WI38 (cell line): Measurements from ENCODE around the gene ZBTB7C.

ENCODE experiments used
- H3K4me3 ChIP-seq: 2 replicates; pipeline ENCODE4 v1.5.1; 2011; ENCODE audit warnings: low read depth, mild to moderate bottlenecking, control low read depth, low read length
- TF ChIP-seq, protein P1 (sequence below): IDR thresholded peaks from 2 replicates; pipeline ENCODE4 v1.5.1; 2012; ENCODE audit warnings: low read depth, mild to moderate bottlenecking, control low read depth, low read length

Gene ZBTB7C

DNA sequence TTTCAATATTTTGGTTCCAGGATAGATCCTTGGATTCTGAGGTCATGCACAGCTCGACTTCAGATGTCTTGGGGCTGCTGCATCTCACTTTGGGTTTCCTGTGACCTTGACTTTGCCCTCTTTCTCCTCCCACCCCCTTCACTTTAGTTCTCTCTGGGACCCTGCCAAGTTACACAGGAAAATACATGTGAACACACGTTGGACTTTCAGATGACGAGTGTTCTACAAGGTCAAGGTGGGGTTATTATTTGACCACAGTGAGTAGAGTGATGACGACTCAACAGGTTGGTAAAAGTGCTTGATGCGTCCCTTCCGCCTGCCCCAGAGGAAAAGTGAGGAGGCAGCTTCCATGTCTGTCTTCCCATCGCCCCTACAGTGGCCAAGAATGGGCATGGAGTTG, 356.3 kb downstream of the ZBTB7C start:
- H3K4me3 ChIP-seq = no peak overlapping the region
- TF ChIP-seq, protein P1, sequence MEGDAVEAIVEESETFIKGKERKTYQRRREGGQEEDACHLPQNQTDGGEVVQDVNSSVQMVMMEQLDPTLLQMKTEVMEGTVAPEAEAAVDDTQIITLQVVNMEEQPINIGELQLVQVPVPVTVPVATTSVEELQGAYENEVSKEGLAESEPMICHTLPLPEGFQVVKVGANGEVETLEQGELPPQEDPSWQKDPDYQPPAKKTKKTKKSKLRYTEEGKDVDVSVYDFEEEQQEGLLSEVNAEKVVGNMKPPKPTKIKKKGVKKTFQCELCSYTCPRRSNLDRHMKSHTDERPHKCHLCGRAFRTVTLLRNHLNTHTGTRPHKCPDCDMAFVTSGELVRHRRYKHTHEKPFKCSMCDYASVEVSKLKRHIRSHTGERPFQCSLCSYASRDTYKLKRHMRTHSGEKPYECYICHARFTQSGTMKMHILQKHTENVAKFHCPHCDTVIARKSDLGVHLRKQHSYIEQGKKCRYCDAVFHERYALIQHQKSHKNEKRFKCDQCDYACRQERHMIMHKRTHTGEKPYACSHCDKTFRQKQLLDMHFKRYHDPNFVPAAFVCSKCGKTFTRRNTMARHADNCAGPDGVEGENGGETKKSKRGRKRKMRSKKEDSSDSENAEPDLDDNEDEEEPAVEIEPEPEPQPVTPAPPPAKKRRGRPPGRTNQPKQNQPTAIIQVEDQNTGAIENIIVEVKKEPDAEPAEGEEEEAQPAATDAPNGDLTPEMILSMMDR = no peak

DNA sequence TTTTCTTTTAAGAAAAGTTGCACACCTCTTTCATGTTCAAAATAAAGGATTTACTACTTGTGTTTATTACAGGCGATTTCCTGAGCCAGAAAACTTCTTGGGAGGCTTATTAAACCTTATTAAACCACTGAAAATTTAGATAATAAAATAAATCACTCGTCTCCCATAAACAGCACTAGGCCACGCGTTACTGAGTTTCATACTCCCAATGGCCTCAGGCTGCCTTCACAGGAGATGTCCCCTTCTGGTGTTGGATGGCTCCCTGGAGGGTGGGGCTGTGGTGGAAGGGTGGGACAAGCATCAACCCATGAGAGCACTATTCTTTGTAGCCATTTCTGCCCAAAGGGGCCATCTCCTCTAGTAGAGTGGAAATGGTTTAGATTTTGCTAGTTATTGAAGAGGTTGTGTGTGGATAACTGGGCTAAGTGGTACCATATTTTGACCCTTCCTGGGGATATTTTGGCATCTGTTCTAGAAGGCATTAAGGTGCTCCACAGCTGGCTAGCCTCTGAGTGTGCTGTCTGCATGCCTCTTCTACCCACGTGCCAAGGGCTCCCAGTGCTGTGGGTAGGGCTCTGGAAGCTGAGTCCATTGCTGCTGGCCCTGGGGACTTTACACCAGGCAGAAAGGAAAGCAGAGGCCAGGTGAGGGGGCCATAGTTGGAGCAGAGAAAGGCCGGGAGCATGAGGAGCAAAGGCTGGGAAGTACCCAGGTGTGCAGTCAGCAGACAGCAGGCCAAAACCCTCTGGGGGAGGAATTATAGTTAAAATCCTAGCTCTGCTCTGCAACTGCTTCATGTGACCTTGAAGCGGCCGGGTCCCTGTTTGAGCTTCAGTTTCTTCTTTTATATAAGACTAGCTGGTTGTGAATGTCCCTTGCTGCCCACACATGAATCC, 357.0 kb downstream of the ZBTB7C start:
- TF ChIP-seq, protein P1 = no peak
- no peak overlapping the region for H3K4me3 ChIP-seq

DNA sequence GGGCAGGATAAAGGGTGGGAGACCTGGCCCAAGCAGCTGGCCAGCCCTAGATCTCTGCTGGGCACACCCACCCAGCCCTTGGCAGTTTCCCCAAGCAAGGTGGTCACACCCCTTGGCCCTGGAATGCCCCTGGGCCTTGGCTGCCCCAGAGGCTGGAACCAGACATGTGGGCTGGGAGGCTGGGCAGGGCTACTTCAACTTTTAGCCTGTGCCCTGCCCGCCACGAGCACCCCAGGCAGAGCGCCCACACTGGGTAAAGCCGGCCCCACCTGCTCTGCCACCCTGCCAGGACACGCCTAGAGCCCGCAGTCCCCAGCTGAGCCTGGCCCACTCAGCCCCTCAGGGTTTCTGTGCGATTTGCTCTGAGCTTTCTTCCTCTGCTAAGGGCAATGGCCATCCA, 359.0 kb downstream of the ZBTB7C start:
- TF ChIP-seq, protein P1 = no peak
- no peak overlapping the region for H3K4me3 ChIP-seq

DNA sequence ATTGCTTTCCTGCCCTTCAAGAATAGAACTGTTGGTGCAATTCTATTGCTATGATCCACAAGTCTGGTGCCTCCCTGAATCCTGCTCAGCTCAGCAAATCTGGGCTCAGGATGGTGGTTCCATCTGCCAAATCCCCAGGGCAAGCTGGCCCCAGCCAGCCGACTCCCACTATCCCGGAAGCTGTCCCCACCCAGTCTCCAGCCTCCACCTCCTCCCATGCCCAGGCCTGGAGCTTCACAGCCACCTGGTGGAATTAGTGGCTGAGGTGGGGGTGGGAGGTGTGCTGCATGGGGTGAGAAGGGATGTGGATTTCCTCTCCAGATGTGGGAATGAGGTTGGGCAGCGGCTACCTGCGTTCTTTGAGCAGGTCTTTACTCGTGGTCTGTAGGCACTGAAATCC, 359.4 kb downstream of the ZBTB7C start:
- TF ChIP-seq, protein P1 = no peak
- no peak overlapping the region for H3K4me3 ChIP-seq

DNA sequence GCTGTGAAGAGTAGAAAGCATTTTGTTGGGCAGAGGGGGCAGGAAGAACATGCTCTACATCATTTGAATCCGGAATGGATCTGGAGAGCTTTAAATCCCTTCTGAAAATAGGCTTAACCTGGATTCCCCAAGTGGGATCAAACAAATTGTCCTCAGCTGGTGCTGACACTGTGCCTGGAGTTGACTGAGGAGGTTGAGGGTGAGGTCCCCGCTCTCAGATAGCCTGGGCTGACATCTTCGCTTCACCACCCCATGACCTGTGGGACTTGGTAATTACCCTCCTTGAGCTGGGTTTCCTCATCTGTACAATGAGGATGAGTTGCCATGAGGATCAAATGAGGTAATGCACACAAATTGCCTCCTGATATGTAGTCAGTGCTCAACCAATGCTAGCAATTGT, 360.9 kb downstream of the ZBTB7C start:
- TF ChIP-seq, protein P1 = no peak
- no peak overlapping the region for H3K4me3 ChIP-seq

DNA sequence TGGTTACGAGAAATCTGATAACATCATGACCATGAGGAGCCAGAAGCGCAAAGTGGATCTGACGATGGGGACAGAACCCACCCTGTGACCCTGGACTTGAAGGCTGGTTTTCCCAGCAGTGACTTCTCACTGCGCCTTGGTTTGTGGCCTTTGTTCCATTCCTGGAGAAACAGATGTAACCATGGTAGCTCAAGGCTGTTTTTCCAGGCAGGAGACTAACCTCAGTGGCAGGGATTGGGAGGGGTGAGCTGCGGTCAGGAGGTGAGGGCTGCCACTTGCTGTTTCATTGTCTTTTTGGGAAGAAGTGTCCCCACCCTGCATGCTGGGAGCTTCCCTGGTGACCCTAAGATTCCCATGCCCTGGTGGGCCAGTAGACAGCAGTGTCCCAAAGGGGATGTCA, 362.3 kb downstream of the ZBTB7C start:
- no peak overlapping the region for H3K4me3 ChIP-seq
- TF ChIP-seq, protein P1 = no peak

DNA sequence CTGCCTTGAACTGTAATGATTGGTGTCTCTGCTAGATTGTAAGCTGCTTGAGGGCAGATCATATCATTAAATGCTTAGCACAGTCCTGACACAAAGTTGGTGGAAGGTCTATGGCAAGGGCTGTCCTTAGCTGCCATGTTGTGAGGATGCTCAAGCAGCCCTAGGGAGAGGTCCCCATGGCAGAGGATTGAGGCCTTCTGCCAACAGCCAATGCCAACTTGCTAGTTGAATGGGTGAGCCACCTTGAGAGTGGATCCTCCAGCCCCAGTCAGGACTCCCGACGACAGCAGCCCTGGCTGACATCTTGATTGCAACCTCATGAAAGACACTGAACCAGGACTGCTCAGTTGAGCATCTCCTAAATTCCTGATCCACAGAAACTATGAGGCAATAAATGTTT, 363.4 kb downstream of the ZBTB7C start:
- no peak overlapping the region for H3K4me3 ChIP-seq
- TF ChIP-seq, protein P1 = no peak
